KOPT-K1 (cell line): ENCODE results near the gene C16orf74.

Experiments used
- H3K27ac ChIP-seq: fragments of 200-600 bp; sonication (generic); 2 replicates; pipeline ENCODE4 v1.5.1; 2016; ENCODE audit warnings: antibody characterized with exemption, mild to moderate bottlenecking, low read depth, low read length; ENCODE audit not compliant: poor library complexity, severe bottlenecking
- H3K36me3 ChIP-seq: fragments of 200-600 bp; sonication (generic); 2 replicates; pipeline ENCODE4 v1.5.1; 2017; ENCODE audit warnings: antibody characterized with exemption, mild to moderate bottlenecking, low read length, moderate library complexity; ENCODE audit not compliant: insufficient read depth
- H3K9me3 ChIP-seq: fragments of 200-600 bp; sonication (generic); 2 replicates; pipeline ENCODE4 v1.5.1; 2017; ENCODE audit warnings: antibody characterized with exemption, low read length, mild to moderate bottlenecking; ENCODE audit not compliant: insufficient read depth, poor library complexity, severe bottlenecking

The C16orf74 gene

DNA sequence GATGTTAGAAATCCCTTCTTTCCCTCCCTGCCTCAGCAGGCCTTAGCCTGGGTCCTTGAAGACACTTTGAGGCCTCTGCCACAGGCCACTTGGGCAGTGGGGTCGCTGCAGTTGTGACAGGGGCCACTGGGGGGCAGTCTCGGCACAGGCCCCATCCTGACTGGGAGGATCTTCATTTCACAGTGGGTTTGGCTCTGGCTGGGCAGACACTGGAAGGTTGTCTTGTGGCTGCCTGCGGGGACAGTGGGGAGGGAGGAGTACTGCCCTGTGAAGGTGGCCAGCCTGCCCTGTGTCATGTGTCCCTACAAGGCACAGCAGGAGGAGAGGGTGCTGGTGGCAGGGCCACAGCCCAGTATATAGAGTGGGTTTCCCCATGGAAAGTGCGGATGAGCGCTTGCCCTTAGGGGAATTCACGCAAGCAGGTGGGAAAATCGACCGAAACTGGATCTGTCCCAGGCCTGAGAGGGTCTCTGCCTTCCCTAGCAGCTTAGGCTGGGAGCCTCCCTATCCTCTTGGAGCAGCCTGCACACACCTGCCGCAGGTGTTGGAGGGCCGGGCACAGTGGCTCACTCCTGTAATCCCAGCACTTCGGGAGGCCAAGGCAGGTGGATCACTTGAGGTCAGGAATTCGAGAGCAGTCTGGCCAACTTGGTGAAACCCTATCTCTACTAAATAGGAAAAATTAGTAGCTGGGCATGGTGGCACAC is 90.9 kb downstream of the C16orf74 start:
- peaks cover 100% of the 10 kb centered on the region for H3K36me3 ChIP-seq
- no peaks in the 10 kb centered on the region for H3K9me3 ChIP-seq
- no peak overlapping the region for H3K27ac ChIP-seq

DNA sequence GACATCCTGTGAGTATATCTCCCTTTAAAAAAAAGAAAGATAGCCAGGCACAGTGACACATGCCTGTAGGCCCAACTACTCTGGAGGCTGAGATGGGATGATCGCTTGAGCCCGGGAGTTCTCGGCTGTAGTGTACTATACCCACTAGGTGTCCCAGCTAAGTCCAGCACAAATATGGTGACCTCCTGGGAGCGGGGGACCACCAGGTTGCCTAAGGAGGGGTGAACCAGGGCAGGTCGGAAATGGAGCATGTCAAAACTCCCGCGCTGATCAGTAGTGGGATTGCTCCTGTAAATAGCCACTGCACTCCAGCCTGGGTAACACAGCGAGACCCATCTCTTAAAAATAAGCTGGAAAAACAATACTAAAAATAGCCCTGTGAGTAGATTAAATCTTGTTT is 91.6 kb downstream of the C16orf74 start:
- Histone ChIP-seq H3K36me3 (peaks cover 100% of the 10 kb centered on the region), H3K9me3 (no peaks in the 10 kb centered on the region), H3K27ac (no peak overlapping the region)

GRCh38 chr16:85658504-85659326 is 92.2 kb downstream of the C16orf74 start:
- peaks cover 100% of the 10 kb centered on the region for H3K36me3 ChIP-seq
- H3K9me3 ChIP-seq = no peaks in the 10 kb centered on the region
- H3K27ac ChIP-seq = no peak overlapping the region

DNA sequence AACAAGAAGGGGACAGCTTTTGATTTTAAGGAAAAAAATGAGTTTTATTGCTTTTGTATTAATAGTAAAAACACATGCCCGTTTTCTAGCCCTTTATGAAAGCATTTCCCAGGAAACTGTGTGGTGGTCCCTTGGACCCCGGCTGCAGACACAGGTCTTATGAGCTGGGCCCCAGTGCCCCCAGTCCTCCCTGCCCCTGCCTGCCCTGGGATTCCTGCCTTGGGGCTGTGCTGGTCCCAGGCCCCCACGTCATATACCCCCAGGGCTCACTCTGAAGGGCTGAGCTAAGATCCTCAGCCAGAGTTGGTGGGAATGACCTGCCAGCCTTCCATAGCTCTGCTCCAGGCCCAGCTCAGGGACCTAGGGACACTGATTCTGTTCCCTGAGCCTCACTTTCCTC is 92.9 kb downstream of the C16orf74 start:
- Histone ChIP-seq H3K9me3 (no peaks in the 10 kb centered on the region), H3K27ac (no peak overlapping the region), H3K36me3 (peaks cover 98% of the 10 kb centered on the region)
